K562 (cell line): ENCODE data around the gene IL31RA. TPM values are rescaled to one million over a fixed set of nuclear protein-coding genes. Genes with fewer than 3 reads are reported as not detected.
A peak's percentile ranks its signal among the peaks of the same experiment; 100 is the strongest.

Source experiments
- ATAC-seq: fragments of 200-7000 bp; cut with Tn5 transposase; 3 replicates; pipeline ENCODE4 v1.9.1; 2020; ENCODE audit warnings: moderate library complexity
- BruUV-seq: library from RNA; stranded (reverse); fragments of 400-500 nt; replicated peaks from 2 replicates; lab custom pipeline; 2021; lab: Mats Ljungman, UMichigan
- CTCF ChIA-PET: fragments of 300-600 bp; formaldehyde crosslinking; extraction: SDS; loops from one replicate; lab custom pipeline; 2021; ENCODE audit warnings: low intra/inter-chr PET ratio; lab: Yijun Ruan, JAX
- POLR2A ChIA-PET: fragments of 300-600, 350-650 bp; sonication (Branson Sonifier 250); formaldehyde crosslinking; extraction: SDS; loops from one replicate; lab custom pipeline; 2021; ENCODE audit warnings: antibody characterized with exemption, inconsistent platforms; lab: Yijun Ruan, JAX
- DNase-seq, 4 experiments: peaks; one replicate each; pipeline versions ENCODE4 v3.0.0 to v3.0.0-alpha.2; 2011 to 2018; ENCODE audit warnings: low spot score in 3 of 4, mixed read lengths in 3 of 4; ENCODE audit errors: extremely low read depth in 1 of 4
- FAIRE-seq: peaks from 2 replicates; lab custom pipeline; 2011; peaks lifted over from hg19 to GRCh38; lab: Jason Lieb, UNC
- H2AFZ ChIP-seq: 2 replicates; pipeline ENCODE4 v1.6.0; 2011; ENCODE audit warnings: low read depth, low read length, control low read depth, inconsistent platforms
- H3K27ac ChIP-seq: fragments of 200-600 bp; 3 replicates; pipeline ENCODE4 v1.8.0; 2011; ENCODE audit warnings: low read depth, mild to moderate bottlenecking, control low read depth, inconsistent platforms, low read length, moderate library complexity, mixed read lengths; ENCODE audit errors: extremely low read depth
- H3K27me3 ChIP-seq, 2 experiments: fragments of 300-600 bp in 1 of 2; 2 replicates in 1 of 2; 3 replicates in 1 of 2; pipeline versions ENCODE4 v1.6.0 to v1.8.0; 2011; ENCODE audit warnings: inconsistent platforms in 2 of 2, low read length in 2 of 2, mild to moderate bottlenecking in 1 of 2, mixed read lengths in 1 of 2, moderate library complexity in 1 of 2; ENCODE audit not compliant: control insufficient read depth in 2 of 2, insufficient read depth in 2 of 2
- H3K36me3 ChIP-seq: fragments of 300-600 bp; 3 replicates; pipeline ENCODE4 v1.8.0; 2011; ENCODE audit warnings: mild to moderate bottlenecking, low read length, inconsistent platforms; ENCODE audit not compliant: control insufficient read depth, insufficient read depth
- H3K4me1 ChIP-seq, 2 experiments: fragments of 200-600 bp in 1 of 2; replicated peaks in 1 of 2; 2 replicates in 1 of 2; 3 replicates in 1 of 2; pipeline versions ENCODE4 v1.5.1 to v1.8.0; 2011; ENCODE audit warnings: inconsistent platforms in 2 of 2, low read length in 2 of 2, mild to moderate bottlenecking in 1 of 2, mixed read lengths in 1 of 2, moderate library complexity in 1 of 2; ENCODE audit not compliant: control insufficient read depth in 2 of 2, insufficient read depth in 2 of 2
- H3K4me2 ChIP-seq: 2 replicates; pipeline ENCODE4 v1.6.1; 2011; ENCODE audit warnings: low read length, control low read depth, inconsistent platforms, mixed read lengths; ENCODE audit not compliant: insufficient read depth
- H3K4me3 ChIP-seq: fragments of 200-600 bp; sonication (generic), shearing (Covaris generic); 2 replicates; pipeline ENCODE4 v1.5.1; 2016; ENCODE audit warnings: control low read depth, inconsistent platforms
- H3K79me2 ChIP-seq: fragments of 200-600 bp; 3 replicates; pipeline ENCODE4 v1.8.0; 2011; ENCODE audit warnings: low read length, inconsistent platforms; ENCODE audit not compliant: control insufficient read depth, insufficient read depth
- H3K9ac ChIP-seq, 2 experiments: 2 replicates each; pipeline versions ENCODE4 v1.6.0 to v1.6.1; 2011; ENCODE audit warnings: low read depth in 2 of 2, low read length in 2 of 2, control low read depth in 1 of 2, inconsistent platforms in 1 of 2, mild to moderate bottlenecking in 1 of 2, mixed read lengths in 1 of 2; ENCODE audit not compliant: insufficient read depth in 1 of 2
- H3K9me1 ChIP-seq: one replicate; pipeline ENCODE4 v1.6.0; 2011; ENCODE audit warnings: inconsistent platforms, mild to moderate bottlenecking, low read length, moderate library complexity; ENCODE audit not compliant: control insufficient read depth, insufficient read depth
- H3K9me3 ChIP-seq: replicated peaks from 2 replicates; pipeline ENCODE4 v1.5.1; 2011; ENCODE audit warnings: low read depth, low read length, inconsistent platforms; ENCODE audit not compliant: control insufficient read depth, insufficient read depth
- H4K20me1 ChIP-seq: replicated peaks from 2 replicates; pipeline ENCODE4 v1.6.1; 2011; ENCODE audit warnings: low read length, inconsistent platforms, mixed read lengths; ENCODE audit not compliant: control insufficient read depth, insufficient read depth
- C11orf30 ChIP-seq: fragments of 450-650 bp; IDR thresholded peaks from 2 replicates; pipeline ENCODE4 v1.6.1; 2016; ENCODE audit warnings: low read depth, mild to moderate bottlenecking
- CCAR2 ChIP-seq: fragments of 200-400 bp; formaldehyde crosslinking; IDR thresholded peaks from 2 replicates; pipeline ENCODE4 v1.6.1; 2017; ENCODE audit warnings: mild to moderate bottlenecking, low read depth, low read length
- HOXB6 ChIP-seq: fragments of 250-450 bp; sonication (Bioruptor Pico); IDR thresholded peaks from 2 replicates; pipeline ENCODE4 v1.5.1; 2022; ENCODE audit warnings: mild to moderate bottlenecking, borderline replicate concordance
- SOX6 ChIP-seq: fragments of 450-650 bp; IDR thresholded peaks from 2 replicates; pipeline ENCODE4 v1.6.1; 2014; ENCODE audit warnings: mild to moderate bottlenecking
- ZNF184 ChIP-seq: sonication (generic); formaldehyde crosslinking; IDR thresholded peaks from 2 replicates; pipeline ENCODE4 v1.5.0; 2020; ENCODE audit warnings: missing genetic modification reagents
- ZNF197 ChIP-seq: fragments of 200-800 bp; sonication (Bioruptor generic); IDR thresholded peaks from 2 replicates; pipeline ENCODE4 v1.6.1; 2016; ENCODE audit warnings: low read depth, missing genetic modification characterization, missing compliant biosample characterization
- ZNF778 ChIP-seq: fragments of 450-650 bp; formaldehyde crosslinking; IDR thresholded peaks from 2 replicates; pipeline ENCODE4 v1.4.0; 2020; ENCODE audit warnings: mild to moderate bottlenecking, moderate library complexity
- WGBS: fragments of 100-300 bp; shearing (Covaris generic); methylation state at CpG from one replicate; pipeline ENCODE4 v1.1.6; 2016; ENCODE audit warnings: low coverage, mixed read lengths; ENCODE audit not compliant: insufficient coverage; ENCODE audit errors: missing lambda C conversion rate; 5-methylcytosine and 5-hydroxymethylcytosine counted together
- in situ Hi-C: fragments of 300-500 bp; cut with MboI; formaldehyde crosslinking; loops from 4 replicates; pipeline ENCODE4 v1.15.0; 2018; ENCODE audit warnings: inconsistent platforms, mixed read lengths
- intact Hi-C: fragments of 100-400 bp; cut with micrococcal nuclease; formaldehyde crosslinking; loops from 2 replicates; pipeline ENCODE4 v1.14.2; 2022
- polyA plus RNA-seq, 8 experiments: library from polyadenylated mRNA; depleted of rRNA in 4 of 8; stranded (reverse) in 5 of 8; unstranded in 3 of 8; fragments of >200 nt; fragmentation: Nextera tagmentation in 2 of 8; fragmentation: Illumina TruSeq in 1 of 8; extraction: Ambion mirVana in 2 of 8; extraction: Trizol in 1 of 8; gene quantifications; 2 replicates each; pipeline versions ENCODE4 v1.2.1 to v1.2.3, GENCODE V29; 2011 to 2014; ENCODE audit warnings: inconsistent platforms in 1 of 8, missing spikeins in 1 of 8
- total RNA-seq, 7 experiments: library from RNA; depleted of rRNA in 6 of 7; stranded (reverse); fragments of >200 nt in 6 of 7; fragmentation: Illumina TruSeq in 2 of 7; extraction: Trizol in 2 of 7; gene quantifications; 2 replicates each; pipeline versions ENCODE4 v1.2.1 to v1.2.3, GENCODE V29; 2011 to 2021; ENCODE audit warnings: low replicate concordance in 1 of 7

Gene IL31RA
- total and polyA plus RNA-seq, 9 of the 15 experiments (the other 6 are each of a cell fraction or from before 2014, with no cell fraction given) = not detected

- TF ChIP-seq ZNF197 (CRISPR knock-in tag) (no peak), HOXB6 (CRISPR knock-in tag) (no peak), CCAR2 (no peak), ZNF778 (CRISPR knock-in tag) (no peak), SOX6 (no peak)
- TF ChIP-seq, all 486 proteins: peak for 0
Measured at GRCh38 chr5:55888205-55888604, 37.0 kb downstream of the IL31RA start (continued).

GRCh38 chr5:55892479-55892878 lies 41.3 kb downstream of the IL31RA start:
- H3K9ac ChIP-seq = no peak overlapping the region
- intact Hi-C loops (no loop called here), in situ Hi-C loops (no loop called here)
- no peaks in the 10 kb centered on the region for H3K36me3 ChIP-seq
- no peak for ATAC-seq
- POLR2A ChIA-PET = no interaction called here
- FAIRE-seq = no peak
- H3K79me2 ChIP-seq = no peaks in the 10 kb centered on the region
- no TSS peak for BruUV-seq
- no peaks in the 10 kb centered on the region; a peak in 1 of 5 replicates for H3K4me1 ChIP-seq
- H2AFZ ChIP-seq = no peak overlapping the region
- no peak overlapping the region for H3K4me2 ChIP-seq
- H3K9me1 ChIP-seq = no peaks in the 10 kb centered on the region
- TF ChIP-seq C11orf30 (no peak), ZNF184 (peak; percentile 97)
- no peaks in the 10 kb centered on the region for H3K9me3 ChIP-seq
- no peak overlapping the region for H3K27ac ChIP-seq
- H4K20me1 ChIP-seq = no peaks in the 10 kb centered on the region
- CTCF ChIA-PET = no interaction called here
- H3K4me3 ChIP-seq = no peak overlapping the region
- H3K27me3 ChIP-seq = peaks cover 5 to 18% of the 10 kb centered on the region in 2 experiments
- WGBS = 0% methylated on average over 2 of the region's 2 CpGs
- no peak for DNase-seq
